Measurements from ENCODE around the gene PATJ.

DNA sequence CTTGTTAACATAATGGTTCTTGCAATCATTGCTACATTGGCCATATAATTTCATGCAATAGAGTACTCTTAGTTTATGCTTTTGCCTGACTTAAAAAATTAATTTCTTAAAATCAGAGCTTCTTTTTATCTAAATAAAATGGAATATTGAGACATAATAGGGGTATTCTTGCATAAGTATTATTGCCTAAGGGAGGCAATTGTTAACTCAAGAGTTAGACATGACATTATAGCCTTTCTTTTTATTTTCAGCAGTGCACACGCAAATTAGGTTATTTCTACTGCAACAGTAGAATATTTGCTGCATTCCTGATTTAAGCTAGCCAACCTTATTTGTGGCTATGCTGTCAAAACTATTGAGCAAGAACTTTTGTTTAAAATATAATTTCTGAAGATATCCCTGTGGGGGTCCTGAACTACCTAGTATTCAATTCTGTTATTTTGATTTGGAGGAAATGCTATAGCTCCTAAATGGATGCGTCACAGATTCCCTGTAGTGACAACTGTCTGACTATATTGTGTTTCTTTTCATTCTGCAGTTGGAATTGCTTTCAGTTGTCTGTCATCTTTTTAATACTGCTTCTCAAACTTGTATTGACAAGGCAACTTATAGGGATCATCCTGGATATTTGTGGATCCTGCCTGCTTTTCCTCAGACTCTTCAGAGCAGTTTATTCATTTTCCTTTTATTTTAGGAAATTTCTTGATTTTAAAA lies 211.0 kb downstream of the PATJ start:
- TF ChIP-seq, protein P1, sequence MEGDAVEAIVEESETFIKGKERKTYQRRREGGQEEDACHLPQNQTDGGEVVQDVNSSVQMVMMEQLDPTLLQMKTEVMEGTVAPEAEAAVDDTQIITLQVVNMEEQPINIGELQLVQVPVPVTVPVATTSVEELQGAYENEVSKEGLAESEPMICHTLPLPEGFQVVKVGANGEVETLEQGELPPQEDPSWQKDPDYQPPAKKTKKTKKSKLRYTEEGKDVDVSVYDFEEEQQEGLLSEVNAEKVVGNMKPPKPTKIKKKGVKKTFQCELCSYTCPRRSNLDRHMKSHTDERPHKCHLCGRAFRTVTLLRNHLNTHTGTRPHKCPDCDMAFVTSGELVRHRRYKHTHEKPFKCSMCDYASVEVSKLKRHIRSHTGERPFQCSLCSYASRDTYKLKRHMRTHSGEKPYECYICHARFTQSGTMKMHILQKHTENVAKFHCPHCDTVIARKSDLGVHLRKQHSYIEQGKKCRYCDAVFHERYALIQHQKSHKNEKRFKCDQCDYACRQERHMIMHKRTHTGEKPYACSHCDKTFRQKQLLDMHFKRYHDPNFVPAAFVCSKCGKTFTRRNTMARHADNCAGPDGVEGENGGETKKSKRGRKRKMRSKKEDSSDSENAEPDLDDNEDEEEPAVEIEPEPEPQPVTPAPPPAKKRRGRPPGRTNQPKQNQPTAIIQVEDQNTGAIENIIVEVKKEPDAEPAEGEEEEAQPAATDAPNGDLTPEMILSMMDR (IDR thresholded peaks at IDR 0.05): no peak
- TF ChIP-seq POLR2A (IDR thresholded peaks at IDR 0.05) (no peak), EP300 (IDR thresholded peaks at IDR 0.05) (no peak)

Data from stomach (tissue), 4 donors.